Measurements from ENCODE around the gene SDK2.

GRCh38 chr17:73657473-73658116, 13.3 kb upstream of the SDK2 start:
- TF ChIP-seq CTCF (IDR thresholded peaks at IDR 0.05): peak; percentile 27
- TF ChIP-seq POLR2AphosphoS5 (IDR thresholded peaks at IDR 0.05; ENCODE audit: low read depth, low read length): no peak
- no peak for TF ChIP-seq EZH2phosphoT487 (IDR thresholded peaks at IDR 0.05; ENCODE audit: borderline replicate concordance, low read depth)
- TF ChIP-seq JUND (IDR thresholded peaks at IDR 0.05): no peak
- TF ChIP-seq FOXM1 (IDR thresholded peaks at IDR 0.05; ENCODE audit: low read depth): no peak
